CD4-positive, alpha-beta T cell (primary cell): ENCODE data around the gene MAGI3. TPM values are rescaled to one million over a fixed set of nuclear protein-coding genes. Genes with fewer than 3 reads are reported as not detected.

Experiments
- ATAC-seq: fragments of 200-7000 bp; cut with Tn5 transposase; one replicate; pipeline ENCODE4 v1.10.0; 2022; ENCODE audit warnings: mild to moderate bottlenecking; ENCODE audit not compliant: poor library complexity
- CTCF ChIA-PET: fragments of 350-600 bp; sonication (Branson Sonifier 250); formaldehyde crosslinking; loops from one replicate; lab custom pipeline; 2021; ENCODE audit warnings: antibody characterized with exemption, inconsistent platforms; lab: Charles Lee
- POLR2A ChIA-PET: fragments of 350-600 bp; sonication (Branson Sonifier 250); formaldehyde crosslinking; loops from one replicate; lab custom pipeline; 2021; ENCODE audit warnings: antibody characterized with exemption, inconsistent platforms; lab: Charles Lee
- DNase-seq, 14 experiments: peaks; one replicate each; pipeline ENCODE4 v3.0.0-alpha.2; 2013 to 2020; ENCODE audit warnings: mixed read lengths in 2 of 14
- H3K27ac ChIP-seq, 2 donors: one replicate each; pipeline versions ENCODE4 v1.5.1 to v1.7.0; 2013; ENCODE audit warnings: low read length in 2 of 2, low read depth in 1 of 2, mild to moderate bottlenecking in 1 of 2
- H3K27me3 ChIP-seq, 2 experiments: 1 replicate in 1 of 2; 2 replicates in 1 of 2; pipeline versions ENCODE4 v1.6.1 to v1.7.0; 2013; ENCODE audit warnings: low read length in 2 of 2, control low read depth in 1 of 2, mild to moderate bottlenecking in 1 of 2, moderate library complexity in 1 of 2; ENCODE audit not compliant: insufficient read depth in 2 of 2, control insufficient read depth in 1 of 2
- H3K36me3 ChIP-seq: one replicate; pipeline ENCODE4 v1.6.1; 2013; ENCODE audit warnings: low read length, control low read depth; ENCODE audit not compliant: insufficient read depth
- H3K4me1 ChIP-seq: one replicate; pipeline ENCODE4 v1.6.1; 2013; ENCODE audit warnings: low read length, control low read depth; ENCODE audit not compliant: insufficient read depth
- H3K4me3 ChIP-seq: one replicate; pipeline ENCODE4 v1.5.1; 2013; ENCODE audit warnings: mild to moderate bottlenecking, low read length, moderate library complexity
- H3K9me3 ChIP-seq, 2 experiments: 1 replicate in 1 of 2; 2 replicates in 1 of 2; pipeline versions ENCODE4 v1.6.1 to v1.7.0; 2013; ENCODE audit warnings: low read length in 2 of 2, mild to moderate bottlenecking in 2 of 2, control low read depth in 1 of 2, moderate library complexity in 1 of 2; ENCODE audit not compliant: control insufficient read depth in 1 of 2, insufficient read depth in 1 of 2
- H3K27ac Mint-ChIP-seq: one replicate; pipeline ENCODE4 v1.8.0; 2020; ENCODE audit warnings: mixed read lengths
- H3K27me3 Mint-ChIP-seq: one replicate; pipeline ENCODE4 v1.8.0; 2021; ENCODE audit warnings: mixed read lengths
- H3K36me3 Mint-ChIP-seq: one replicate; pipeline ENCODE4 v1.8.0; 2021; ENCODE audit warnings: low read depth, mixed read lengths
- H3K4me1 Mint-ChIP-seq: one replicate; pipeline ENCODE4 v1.8.0; 2021; ENCODE audit warnings: low read depth, mixed read lengths
- H3K4me3 Mint-ChIP-seq: one replicate; pipeline ENCODE4 v1.8.0; 2020; ENCODE audit warnings: mild to moderate bottlenecking, mixed read lengths
- H3K9me3 Mint-ChIP-seq: one replicate; pipeline ENCODE4 v1.8.0; 2020; ENCODE audit warnings: mixed read lengths
- CTCF ChIP-seq: fragments of 200-600 bp; IDR thresholded peaks from one replicate; pipeline ENCODE4 v1.8.0; 2022; ENCODE audit warnings: antibody characterized with exemption, mild to moderate bottlenecking
- intact Hi-C, 2 experiments: fragments of 100-400 bp; cut with DNase I in 1 of 2; cut with micrococcal nuclease in 1 of 2; formaldehyde crosslinking; loops; one replicate each; pipeline versions ENCODE4 v1.15.1 to v1.9.0; 2023 to 2025; cut with DNase I, micrococcal nuclease
- total RNA-seq, 174 experiments: library from RNA in 2 of 174; stranded (reverse) in 2 of 174; gene quantifications; one replicate each; pipeline ENCODE4 v1.2.3 and lab custom pipeline; 2021 to 2026

Gene MAGI3
- total RNA-seq, 2 experiments from 2014 or later = 6.7 to 8.7 TPM

GRCh38 chr1:113422315-113423068 is 32.2 kb downstream of the MAGI3 start:
- ChIA-PET POLR2A (no interaction called here), CTCF (no interaction called here)
- Histone ChIP-seq H3K4me3 (no peak overlapping the region), H3K27me3 (no peaks in the 10 kb centered on the region), H3K27ac (no peak overlapping the region), H3K4me1 (no peaks in the 10 kb centered on the region), H3K36me3 (no peaks in the 10 kb centered on the region), H3K9me3 (peaks cover 0 to 18% of the 10 kb centered on the region in 2 experiments)
- DNase-seq (no peak), ATAC-seq (no peak)
- Mint-ChIP-seq H3K4me3 (no peak overlapping the region), H3K27ac (no peak overlapping the region), H3K36me3 (peaks cover 12% of the 10 kb centered on the region), H3K27me3 (no peaks in the 10 kb centered on the region), H3K4me1 (peaks cover 2% of the 10 kb centered on the region), H3K9me3 (peaks cover 3% of the 10 kb centered on the region)
- intact Hi-C loops = no loop called here
- no peak for TF ChIP-seq CTCF

DNA sequence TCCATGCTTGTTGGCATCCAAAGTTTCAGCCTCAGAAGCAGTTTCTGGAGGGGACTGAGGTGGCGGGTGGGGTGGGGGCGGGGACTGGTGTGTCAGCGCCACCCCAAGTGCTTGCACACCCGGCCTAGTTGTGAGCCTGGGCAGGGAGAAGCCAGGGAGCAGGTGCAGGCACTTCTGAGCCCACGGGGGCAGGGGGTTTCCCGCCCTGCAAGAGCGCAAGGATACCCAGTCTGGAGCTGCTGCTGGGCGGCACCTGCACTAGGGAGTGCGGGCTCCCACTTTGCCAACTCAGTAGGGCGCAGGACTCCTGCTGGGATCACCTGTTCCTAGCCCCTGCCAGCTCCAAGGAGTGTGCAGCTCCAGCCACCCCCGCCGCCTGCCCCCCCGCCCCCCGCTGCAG is 33.5 kb downstream of the MAGI3 start:
- H3K27me3 ChIP-seq = no peaks in the 10 kb centered on the region
- no peak for TF ChIP-seq CTCF
- peaks cover 0 to 18% of the 10 kb centered on the region in 2 experiments for H3K9me3 ChIP-seq
- ATAC-seq (no peak), DNase-seq (no peak)
- no peaks in the 10 kb centered on the region for H3K4me1 ChIP-seq
- Mint-ChIP-seq H3K4me1 (no peaks in the 10 kb centered on the region), H3K36me3 (peaks cover 12% of the 10 kb centered on the region), H3K27me3 (no peaks in the 10 kb centered on the region), H3K27ac (no peak overlapping the region), H3K4me3 (no peak overlapping the region), H3K9me3 (peaks cover 3% of the 10 kb centered on the region)
- H3K27ac ChIP-seq = no peak overlapping the region
- H3K4me3 ChIP-seq = no peak overlapping the region
- CTCF ChIA-PET = no interaction called here
- POLR2A ChIA-PET = no interaction called here
- H3K36me3 ChIP-seq = no peaks in the 10 kb centered on the region
- intact Hi-C loops = no loop called here

GRCh38 chr1:113429461-113430153 is 39.3 kb downstream of the MAGI3 start:
- peaks cover 8% of the 10 kb centered on the region for H3K36me3 Mint-ChIP-seq
- no peaks in the 10 kb centered on the region for H3K9me3 Mint-ChIP-seq
- no peak for TF ChIP-seq CTCF
- H3K27me3 ChIP-seq = no peaks in the 10 kb centered on the region
- ATAC-seq (no peak), DNase-seq (no peak)
- intact Hi-C loops = no loop called here
- H3K27ac Mint-ChIP-seq = no peak overlapping the region
- POLR2A ChIA-PET = no interaction called here
- no peaks in the 10 kb centered on the region for H3K4me1 ChIP-seq
- H3K4me1 Mint-ChIP-seq = no peaks in the 10 kb centered on the region
- no peak overlapping the region for H3K27ac ChIP-seq
- H3K4me3 ChIP-seq = no peak overlapping the region
- no peaks in the 10 kb centered on the region for H3K27me3 Mint-ChIP-seq
- H3K36me3 ChIP-seq = no peaks in the 10 kb centered on the region
- H3K4me3 Mint-ChIP-seq = no peak overlapping the region
- CTCF ChIA-PET = no interaction called here
- no peaks in the 10 kb centered on the region for H3K9me3 ChIP-seq
